HT1080 (cell line): ENCODE results near the gene OSBPL7. TPM values are rescaled to one million over a fixed set of nuclear protein-coding genes. Genes with fewer than 3 reads are reported as not detected.

Experiments used
- DNase-seq: peaks from one replicate; pipeline ENCODE4 v3.0.0-alpha.2; 2015; ENCODE audit warnings: low read depth
- polyA plus RNA-seq, 2 experiments: library from polyadenylated mRNA; depleted of rRNA; stranded (reverse); fragments of >200 nt; gene quantifications; 2 replicates each; pipeline ENCODE4 v1.2.3, GENCODE V29; 2015
- total RNA-seq: library from RNA; depleted of rRNA; stranded (reverse); fragments of >200 nt; shearing (Covaris generic); gene quantifications from 2 replicates; pipeline ENCODE4 v1.2.3, GENCODE V29; 2014; rRNA removed

The OSBPL7 gene, protein sequence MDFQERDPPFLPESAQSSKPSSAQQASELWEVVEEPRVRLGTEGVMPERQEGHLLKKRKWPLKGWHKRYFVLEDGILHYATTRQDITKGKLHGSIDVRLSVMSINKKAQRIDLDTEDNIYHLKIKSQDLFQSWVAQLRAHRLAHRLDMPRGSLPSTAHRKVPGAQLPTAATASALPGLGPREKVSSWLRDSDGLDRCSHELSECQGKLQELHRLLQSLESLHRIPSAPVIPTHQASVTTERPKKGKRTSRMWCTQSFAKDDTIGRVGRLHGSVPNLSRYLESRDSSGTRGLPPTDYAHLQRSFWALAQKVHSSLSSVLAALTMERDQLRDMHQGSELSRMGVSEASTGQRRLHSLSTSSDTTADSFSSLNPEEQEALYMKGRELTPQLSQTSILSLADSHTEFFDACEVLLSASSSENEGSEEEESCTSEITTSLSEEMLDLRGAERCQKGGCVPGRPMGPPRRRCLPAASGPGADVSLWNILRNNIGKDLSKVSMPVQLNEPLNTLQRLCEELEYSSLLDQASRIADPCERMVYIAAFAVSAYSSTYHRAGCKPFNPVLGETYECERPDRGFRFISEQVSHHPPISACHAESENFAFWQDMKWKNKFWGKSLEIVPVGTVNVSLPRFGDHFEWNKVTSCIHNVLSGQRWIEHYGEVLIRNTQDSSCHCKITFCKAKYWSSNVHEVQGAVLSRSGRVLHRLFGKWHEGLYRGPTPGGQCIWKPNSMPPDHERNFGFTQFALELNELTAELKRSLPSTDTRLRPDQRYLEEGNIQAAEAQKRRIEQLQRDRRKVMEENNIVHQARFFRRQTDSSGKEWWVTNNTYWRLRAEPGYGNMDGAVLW
- 9.2 and 15.0 TPM in 2 replicates for total RNA-seq
- polyA plus RNA-seq (2015; cell fraction: cytosol; rRNA removed), result 6.6 and 6.8 TPM in 2 replicates
- 63.3 and 88.2 TPM in 2 replicates for polyA plus RNA-seq (2015; cell fraction: nucleus; rRNA removed)

DNA sequence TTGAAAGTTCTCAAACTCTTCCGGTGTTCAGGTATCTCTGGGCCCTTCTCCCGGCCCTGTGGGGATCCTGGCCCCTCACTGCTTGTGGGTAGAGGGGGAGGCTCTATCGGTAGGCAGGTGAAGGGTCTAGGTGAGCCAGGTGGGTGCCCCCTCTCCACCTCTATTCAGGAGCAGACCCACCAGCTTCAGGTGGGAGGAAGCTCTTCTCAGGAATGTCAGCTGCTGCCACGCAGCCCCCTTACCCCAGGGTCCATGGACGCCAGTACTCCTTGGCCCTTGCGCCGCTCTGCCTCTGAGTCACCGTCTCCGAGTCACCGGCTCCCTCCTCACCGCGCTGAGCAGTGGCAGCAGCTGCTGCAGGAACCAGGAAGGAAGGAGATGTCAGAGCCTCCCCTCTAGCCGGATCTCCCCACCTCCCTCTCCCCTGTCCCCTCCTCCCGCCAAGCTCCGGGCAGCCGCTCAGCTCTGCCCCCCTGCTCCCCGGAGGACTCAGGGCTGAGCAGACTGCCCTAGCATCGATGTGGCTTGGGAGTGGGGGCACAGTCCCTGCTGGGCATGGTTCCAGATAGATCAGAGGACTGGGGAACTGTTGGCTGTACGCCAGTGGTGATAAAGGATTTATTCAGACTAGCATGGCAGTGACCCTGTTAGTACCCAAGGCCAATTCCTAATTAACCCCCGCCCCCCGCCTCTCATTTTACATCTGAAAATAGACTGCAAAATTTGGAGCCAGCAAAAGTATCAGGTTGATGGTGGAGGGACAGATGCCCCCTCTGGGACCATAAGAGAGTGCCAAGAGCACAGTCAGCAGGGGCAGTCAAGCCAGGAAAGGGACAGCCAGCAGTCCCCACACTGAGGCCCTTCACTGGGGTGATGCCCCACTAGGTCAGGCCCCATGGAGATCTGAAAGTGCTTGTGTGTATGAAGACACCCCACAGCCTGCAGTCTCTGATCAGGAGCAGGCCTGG, at the start of gene OSBPL7:
TSS of gene OSBPL7 (minus strand) at position 371 of the 968 bp plus-strand sequence. CDS start 1,516 bp downstream, outside the sequence.
- DNase-seq, result peak; percentile 91

DNA sequence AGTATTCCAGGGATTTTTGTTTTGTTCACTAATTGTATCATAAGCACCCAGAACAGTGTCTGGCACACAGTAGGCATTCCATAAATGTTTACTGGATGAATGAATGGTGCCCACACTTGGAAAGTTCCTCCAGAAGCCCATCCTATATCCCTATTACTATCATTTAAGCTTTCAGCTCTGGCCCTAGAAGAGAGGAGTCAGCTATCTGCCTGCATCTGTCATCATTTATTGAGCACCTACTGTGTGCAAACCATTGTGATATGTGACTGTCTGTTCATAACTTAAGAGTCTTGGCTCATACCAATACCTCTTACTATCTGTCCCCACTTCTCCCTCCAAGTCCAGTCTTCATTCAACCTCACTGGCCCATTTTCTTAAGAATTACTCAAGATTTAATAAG, 49.5 kb upstream of the OSBPL7 start:
- no peak for DNase-seq

DNA sequence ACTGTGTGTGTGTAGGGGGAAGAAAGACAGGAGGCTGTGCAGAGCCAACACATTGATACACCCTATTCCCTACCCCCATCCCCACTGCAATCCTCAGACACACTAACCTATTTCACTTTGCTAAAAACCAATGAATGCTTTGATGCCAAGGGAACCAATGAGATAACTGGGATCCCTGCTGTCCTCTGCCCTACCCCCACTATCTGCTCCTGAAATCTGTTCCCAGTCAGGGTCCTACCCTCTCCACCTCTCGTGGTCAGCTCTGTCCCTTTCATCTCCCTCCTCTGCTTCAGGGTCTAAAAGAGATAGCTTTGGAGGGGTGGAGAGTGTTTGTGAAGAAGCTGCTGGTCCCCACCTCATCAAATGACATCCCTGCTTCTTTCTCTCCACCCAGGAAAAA, 48.5 kb upstream of the OSBPL7 start:
- DNase-seq, result no peak

DNA sequence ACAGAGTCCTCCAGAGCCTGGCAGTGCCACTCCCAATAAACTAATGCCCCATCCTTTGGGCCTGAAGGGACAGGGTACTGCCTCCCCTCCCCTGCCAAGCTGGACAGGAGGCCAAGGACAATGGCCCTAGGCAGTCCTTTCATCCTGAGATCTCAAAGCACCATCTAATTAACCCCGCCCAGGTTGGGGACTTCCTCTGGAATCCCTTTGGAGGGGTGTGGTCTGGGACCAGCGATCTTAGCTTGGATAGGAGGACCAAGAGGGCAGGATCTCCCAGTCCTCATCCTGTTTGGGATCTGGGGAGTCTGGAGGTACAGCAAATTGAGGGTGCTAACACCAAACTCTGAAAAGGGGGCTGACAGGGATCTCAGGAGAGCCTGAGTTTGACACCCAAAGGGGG, 47.5 kb upstream of the OSBPL7 start:
- no peak for DNase-seq

DNA sequence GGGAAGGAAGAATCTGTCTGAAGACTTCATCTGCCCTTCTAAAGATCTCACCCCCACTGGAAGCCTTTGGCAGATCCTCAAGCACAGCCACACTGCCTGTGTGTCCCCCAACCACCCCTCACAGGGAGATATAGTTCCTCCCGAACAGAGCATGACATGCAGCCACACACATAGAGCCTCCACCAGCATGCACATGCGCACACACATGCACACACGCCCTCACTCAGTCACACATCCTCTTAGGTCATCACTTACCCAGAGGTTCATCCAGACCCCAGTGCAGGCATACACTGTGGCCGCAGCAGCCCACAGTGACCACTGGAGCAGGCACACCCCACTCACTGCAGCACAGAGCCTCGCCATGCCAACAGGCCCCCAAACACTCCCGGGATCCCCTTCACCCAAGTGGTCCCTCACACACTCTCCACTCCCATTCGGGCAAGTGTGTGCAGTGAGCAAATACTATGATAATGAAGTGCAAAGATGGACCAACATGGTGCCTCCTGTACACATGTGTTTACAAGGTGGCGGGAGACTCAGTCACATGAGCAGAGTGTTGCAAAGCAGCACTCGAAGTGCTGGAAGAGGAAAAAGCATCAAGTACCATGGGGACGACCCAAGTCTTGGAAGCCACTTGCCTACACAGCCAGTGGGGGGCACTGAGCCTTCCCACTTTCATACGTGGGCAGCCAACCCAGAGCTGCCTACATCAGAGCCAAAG, 46.4 kb upstream of the OSBPL7 start:
- no peak for DNase-seq

DNA sequence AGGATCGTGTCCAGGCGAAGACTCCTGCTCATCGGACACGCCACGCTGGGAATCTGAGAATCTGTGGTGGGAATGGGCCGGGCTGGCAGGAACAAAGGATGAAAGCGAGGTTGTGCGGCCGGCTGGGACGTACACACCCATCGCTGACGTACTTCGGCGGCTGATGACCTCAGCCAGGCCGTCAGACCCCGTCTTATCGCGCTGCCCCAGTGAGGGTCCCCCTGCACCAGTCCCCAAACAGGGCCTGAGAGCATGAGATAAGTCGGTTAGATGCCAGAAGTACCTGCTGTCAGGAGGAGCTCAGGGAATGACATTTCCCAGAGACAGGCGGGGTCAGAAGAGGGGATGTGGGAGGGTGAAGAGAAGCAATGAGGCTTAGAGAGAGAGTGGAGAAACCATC, 45.3 kb upstream of the OSBPL7 start:
- DNase-seq, result no peak

DNA sequence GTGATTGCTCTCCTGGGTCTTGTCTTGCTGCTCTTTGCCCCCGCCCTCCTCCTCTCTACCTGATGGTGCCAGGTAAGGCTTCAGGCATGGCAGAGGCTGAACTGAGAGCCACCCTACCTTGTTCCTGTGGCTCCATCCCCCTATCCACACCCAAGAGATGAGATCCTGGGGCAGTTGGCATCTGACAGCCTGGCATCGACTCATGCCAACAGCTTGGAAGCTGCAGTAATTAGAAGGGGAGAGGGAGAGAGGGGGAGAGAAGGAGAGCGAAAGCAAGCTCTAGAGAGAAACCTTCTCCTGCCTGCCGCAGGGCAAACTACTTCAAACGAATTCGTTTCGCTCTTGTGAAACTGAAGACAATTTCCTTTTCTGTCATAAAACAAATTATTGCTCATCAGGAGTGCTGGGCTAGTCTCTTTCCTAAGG, 43.2 kb upstream of the OSBPL7 start:
- DNase-seq, result no peak

DNA sequence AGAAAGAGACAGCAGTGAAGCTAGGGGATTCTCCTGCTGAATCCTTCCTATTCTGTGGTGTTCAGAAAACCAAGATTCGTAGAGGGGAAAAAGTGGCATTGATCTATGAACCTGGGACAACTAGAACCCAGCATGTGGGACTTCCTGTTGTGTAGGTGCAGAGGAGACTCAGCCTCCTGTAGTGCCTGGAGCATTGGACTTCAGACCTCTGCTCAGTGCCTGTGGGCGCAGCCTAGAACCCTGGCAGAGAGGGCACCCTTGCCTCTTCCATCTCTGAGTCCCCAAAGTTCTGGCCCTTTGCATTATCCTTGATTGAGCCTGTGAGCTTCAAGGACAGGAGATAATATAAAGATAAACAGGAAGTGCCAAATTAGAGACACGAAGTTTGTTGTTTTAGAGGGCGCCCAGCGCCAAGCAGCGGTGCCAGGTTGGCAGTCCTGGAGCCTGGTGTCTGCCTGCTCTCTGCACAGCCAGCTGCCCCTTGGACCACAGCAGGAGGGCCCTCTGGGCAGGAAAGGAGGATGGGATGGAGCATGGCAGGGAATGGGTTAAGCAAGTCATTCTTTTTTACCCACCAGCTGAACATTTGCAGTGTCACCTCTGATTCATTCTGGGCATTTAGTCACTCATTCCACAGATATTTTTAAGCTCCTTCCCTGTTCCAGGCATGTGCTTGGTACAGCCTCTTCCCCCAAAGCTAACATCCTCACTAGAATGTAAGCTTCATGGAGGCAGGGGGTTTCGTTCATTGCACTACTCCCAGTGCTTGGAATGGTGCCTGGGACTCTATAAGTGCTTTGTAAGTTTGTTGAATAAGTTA, 41.2 kb upstream of the OSBPL7 start:
- DNase-seq, result peak; percentile 94

DNA sequence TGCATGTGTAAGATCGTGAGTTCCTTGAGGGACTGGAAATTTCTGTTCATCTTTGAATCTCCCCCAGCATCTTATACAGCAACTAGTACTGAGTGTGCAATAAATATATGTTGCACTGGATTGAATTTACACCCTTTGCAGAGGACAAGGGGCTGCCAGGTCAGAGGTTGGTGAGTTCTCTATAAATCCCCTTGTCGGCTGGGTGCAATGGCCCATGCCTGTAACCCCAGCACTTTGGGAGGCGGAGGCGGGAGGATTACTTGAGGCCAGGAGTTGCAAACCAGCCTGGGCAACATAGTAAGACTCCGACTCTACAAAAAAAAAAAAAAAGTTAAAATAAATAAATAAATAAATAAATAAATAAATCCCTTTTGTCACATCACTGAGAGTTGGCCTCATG, 38.8 kb upstream of the OSBPL7 start:
- DNase-seq, result no peak

DNA sequence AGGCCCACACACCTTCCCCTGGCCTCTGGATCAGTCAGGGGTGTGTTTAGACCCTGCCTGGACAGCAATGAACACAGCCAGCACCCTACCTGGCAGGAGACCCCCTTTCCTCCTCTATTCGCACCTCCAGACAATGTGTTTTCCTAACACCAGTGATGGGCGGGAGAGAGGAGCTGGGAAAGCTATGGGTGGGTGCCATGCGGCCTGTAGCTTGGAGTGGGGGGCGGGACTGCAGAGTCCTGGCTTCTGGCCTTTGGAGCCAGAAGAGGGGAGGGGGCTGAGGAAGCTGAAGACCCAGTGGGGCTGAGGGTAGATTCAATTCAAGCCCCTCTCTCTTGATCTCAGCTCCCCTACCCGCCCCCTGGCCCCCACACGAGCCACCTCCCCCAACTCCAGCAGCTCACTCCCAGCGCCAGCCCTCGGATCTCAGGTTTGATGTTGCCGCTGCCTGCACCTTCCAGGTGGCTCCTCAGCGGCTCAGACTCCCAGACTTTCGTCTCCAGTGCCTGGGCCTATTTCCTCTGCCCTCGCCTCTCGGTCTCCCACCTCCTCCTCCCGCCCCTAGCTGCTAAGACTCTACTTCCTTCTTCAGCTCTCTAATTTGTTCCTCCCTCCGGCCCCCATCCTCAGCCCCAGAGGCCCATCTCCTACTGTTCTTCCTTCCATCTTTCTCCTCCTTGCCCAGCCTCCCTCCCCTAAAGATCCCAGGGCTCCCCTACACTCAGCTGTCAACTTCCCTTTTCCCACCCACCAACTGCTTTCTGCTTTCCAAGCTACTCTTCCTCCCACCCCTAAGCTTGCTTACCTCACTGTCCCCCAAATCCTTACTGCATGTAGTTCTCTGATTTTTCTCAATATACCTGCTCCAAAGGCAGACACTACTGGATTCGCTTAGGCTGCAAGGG, 36.2 kb upstream of the OSBPL7 start:
- no peak for DNase-seq

DNA sequence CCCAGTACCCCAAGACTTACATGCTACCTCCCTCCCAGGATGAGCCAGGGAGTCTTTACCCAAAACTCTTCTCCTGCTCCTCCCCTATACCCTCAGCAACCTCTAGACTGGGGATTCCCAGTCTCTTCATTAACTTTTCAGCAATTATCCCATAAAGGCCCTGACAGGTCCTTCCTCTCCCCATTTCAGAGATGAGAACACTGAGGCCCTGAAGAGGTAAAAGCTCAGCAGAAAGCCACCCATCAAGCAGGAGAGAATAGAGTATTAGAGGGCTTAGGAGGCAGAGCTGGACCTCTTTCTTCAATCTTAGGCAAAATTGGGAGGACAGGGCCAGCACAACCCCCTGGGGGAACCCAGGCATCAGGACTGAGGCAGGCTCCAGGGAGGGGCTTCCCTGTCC, 35.2 kb upstream of the OSBPL7 start:
- DNase-seq, result no peak

DNA sequence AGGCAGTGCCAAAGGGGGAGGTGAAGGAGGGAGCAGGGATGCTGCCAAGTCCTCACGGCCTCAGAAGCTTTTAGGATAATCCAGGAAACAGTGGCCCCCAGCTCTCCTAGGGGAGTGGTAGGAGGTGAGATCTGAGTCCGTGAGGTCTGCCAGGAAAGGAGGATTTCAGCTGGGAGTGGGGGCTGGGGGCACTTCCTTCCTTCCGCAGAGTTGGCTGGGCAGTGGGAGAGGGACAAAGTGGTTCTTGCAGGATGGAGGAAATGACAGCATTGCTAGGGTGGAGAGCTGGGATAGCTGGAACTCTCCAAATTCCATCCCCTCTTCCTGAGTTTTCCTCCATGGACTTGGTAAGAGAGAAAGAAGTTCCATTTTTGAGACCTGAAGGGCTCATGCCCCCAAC, 34.1 kb upstream of the OSBPL7 start:
- peak; percentile 54 for DNase-seq

DNA sequence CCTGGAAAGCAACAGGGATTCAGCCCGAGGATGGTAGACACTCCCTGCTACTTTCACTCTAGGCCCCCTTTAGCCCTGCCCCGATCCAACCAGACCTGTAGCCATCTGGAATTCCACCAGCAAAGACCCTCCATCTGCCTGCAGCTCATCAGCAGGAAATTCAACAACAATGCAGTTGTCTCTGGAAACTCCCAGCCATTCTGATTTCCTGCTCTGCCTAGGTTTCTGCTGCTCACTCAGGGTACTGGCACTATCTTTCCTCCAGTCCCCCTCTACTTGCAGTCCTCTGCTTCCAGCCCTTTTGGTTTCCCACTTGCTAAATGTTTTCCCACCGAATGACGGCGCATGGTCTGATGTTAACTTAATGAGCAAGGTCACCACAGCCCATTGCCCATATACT, 32.0 kb upstream of the OSBPL7 start:
- no peak for DNase-seq

DNA sequence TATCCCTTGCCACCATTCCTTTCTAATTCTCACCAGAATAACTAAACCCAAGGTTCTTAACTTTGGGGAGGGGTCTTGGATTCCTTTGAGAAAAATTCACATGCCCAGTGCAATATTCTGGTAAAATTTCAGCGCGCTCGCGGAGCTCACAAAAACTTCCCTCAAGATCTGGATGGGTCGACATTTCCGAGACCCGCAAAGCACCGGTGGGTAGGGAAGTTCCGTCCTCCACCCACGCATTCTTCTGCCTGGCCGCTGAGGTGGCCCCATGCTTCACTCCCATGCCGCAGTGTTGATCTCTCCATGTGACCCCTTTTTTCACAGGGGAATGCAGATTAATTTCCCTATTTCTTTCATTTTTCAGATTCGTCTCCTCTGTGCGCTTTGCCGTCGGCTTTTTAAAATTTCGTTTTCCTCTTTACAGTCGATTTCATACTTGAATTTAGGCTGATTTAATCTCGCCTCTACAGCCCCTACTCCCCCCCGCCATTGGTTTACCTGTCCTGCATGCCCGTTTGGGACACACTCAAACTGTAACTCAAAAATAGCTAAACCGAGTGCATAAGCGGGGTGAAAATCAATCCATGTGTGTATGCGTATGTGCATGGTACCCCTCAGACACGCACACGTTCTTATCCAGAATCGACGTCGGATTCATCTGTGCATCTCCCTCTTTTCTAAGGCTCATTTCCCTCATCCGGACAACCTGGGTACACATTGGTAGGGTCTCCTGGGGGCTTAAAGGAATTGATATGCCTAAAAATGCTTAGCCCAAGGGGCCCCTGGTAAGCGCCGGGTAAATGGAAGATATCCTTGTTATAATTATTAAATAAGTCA, 30.7 kb upstream of the OSBPL7 start:
- no peak for DNase-seq

DNA sequence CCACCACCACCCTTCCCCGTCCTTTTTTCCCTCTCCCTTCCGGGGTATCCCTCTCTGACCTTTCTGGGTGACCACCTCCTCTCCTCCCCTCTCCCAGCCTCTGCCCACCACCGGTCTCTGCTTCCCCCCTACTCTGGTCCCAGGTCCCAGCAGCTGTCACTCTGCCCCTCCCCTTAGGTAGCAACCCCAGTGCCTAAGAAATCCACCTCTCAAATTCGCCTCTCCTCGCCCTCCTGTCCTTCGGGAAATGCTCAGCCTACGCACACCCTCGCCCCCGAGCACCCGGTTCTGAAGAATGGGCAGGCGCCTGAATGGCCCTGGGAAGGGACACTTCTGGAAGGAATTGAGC, 30.1 kb upstream of the OSBPL7 start:
- DNase-seq, result no peak

DNA sequence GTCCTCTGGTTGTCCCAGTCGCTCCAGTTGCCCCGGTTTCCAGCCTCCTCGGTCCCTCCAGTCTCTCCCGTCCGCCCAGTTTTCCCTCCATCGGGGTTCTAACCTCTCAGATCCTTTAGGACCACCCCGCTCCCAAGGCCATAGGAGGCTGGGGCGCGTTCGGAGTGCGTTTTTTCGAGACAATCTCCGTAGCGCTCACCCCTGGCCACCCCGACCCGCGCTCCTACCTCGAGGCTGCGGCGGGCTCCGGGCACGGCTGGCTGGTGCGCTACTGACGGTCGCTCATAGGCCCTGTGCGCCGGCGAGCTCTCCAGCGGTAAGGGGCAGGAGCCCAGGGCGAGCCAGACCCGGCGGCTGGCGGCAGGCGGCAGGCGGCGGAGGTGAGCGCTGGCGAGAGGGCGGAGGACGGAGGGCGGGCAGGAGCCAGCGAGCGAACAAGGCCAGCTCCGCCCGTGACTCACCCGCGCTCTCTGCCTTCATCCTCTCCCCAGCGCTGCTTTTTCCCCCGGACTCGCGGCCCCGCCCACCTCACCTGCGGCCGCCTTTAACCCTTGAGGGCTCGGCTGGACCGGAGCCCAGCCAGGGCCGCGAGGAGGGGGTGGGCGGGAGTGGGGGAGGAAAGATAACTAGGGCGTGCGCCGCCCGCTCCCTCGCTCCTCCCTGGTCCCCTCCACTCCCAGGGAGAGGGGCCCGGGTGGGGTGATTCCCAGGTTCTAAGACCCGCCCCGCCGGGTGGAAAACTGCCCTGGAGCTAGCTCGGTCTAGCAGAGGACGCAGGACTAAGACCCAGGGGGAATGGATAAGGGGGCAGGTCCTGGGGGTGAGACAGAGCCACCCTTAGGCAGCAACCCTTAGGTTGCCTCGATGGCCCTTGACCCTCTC, 29.3 kb upstream of the OSBPL7 start, which contains the start of gene SP6:
TSS of gene SP6 (minus strand) at position 472 of the 882 bp plus-strand sequence. CDS start 2,734 bp downstream, outside the sequence.
- peak; percentile 84 for DNase-seq

DNA sequence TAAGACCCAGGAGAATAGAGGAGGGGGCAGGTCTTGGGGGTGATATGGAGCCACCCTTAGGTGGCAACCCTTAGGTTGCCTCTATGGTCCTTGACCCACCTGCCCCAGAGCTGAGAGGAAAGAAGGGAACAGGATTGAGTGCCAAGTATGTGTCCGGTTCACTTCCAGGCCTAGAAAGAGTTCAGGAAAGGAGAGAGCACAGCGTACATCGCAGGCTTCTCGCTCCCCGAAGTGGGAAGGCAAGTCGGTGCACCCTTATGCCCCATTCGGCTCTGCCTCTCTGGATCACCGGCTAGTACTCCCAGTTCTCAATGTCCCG, 28.7 kb upstream of the OSBPL7 start:
- no peak for DNase-seq
